ENCODE results near the gene PTPRCAP. TPM values are rescaled to one million over a fixed set of nuclear protein-coding genes. Genes with fewer than 3 reads are reported as not detected.

The PTPRCAP gene
- total RNA-seq, 5 donors from 2014 or later (not counting 1 experiment from before 2014, with no cell fraction given), result 192 to 282 (median 256) TPM

- Histone ChIP-seq H3K4me3 (ENCODE audit: control insufficient read depth in 1 of 2, extremely low read depth in 1 of 2, low read length in 1 of 2) (peak overlapping the region in 1 of 2 donors; percentile 44), H3K4me1 (ENCODE audit: control insufficient read depth in 1 of 2, extremely low read depth in 1 of 2, insufficient read depth in 2 of 2, low read length in 2 of 2) (peaks cover 11 to 55% of the 10 kb centered on the region in 2 experiments), H3K9me3 (no peaks in the 10 kb centered on the region), H3K36me3 (ENCODE audit: control insufficient read depth in 2 of 2, extremely low read depth in 1 of 2, insufficient read depth in 1 of 2, low read length in 1 of 2) (peaks cover 4 to 7% of the 10 kb centered on the region in 2 donors), H3K27ac (ENCODE audit: low read length) (peak overlapping the region; percentile 82), H3K27me3 (replicated peaks in 1 of 2; ENCODE audit: control insufficient read depth in 2 of 2, extremely low read depth in 1 of 2, insufficient read depth in 2 of 2, low read length in 1 of 2) (no peaks in the 10 kb centered on the region)
- peak in 1 of 35 experiments; percentile 9 for DNase-seq
- Mint-ChIP-seq H3K36me3 (no peaks in the 10 kb centered on the region), H3K4me1 (peaks cover 33 to 45% (median 36%) of the 10 kb centered on the region in 3 donors), H3K9me3 (no peaks in the 10 kb centered on the region), H3K27me3 (no peaks in the 10 kb centered on the region), H3K27ac (peak overlapping the region; percentile 94 to 96), H3K4me3 (peak overlapping the region; percentile 78 to 82 (median 81))
- 94% methylated on average over 11 of the region's 20 CpGs for WGBS (ENCODE audit: insufficient coverage)
- CTCF ChIA-PET, result no interaction called here
- no peak for ATAC-seq (replicated peaks in 1 of 4)
- POLR2A ChIA-PET, result no interaction called here
Measured at GRCh38 chr11:67463680-67464410, 26.4 kb upstream of the PTPRCAP start.

- Mint-ChIP-seq H3K4me1 (peaks cover 30 to 42% (median 31%) of the 10 kb centered on the region in 3 donors), H3K27ac (peak overlapping the region in 1 of 2 donors; percentile 57), H3K9me3 (no peaks in the 10 kb centered on the region), H3K36me3 (no peaks in the 10 kb centered on the region), H3K4me3 (no peak overlapping the region), H3K27me3 (no peaks in the 10 kb centered on the region)
- no peaks in the 10 kb centered on the region for H3K27me3 ChIP-seq (replicated peaks in 1 of 2; ENCODE audit: control insufficient read depth in 2 of 2, extremely low read depth in 1 of 2, insufficient read depth in 2 of 2, low read length in 1 of 2)
- H3K36me3 ChIP-seq (ENCODE audit: control insufficient read depth in 2 of 2, extremely low read depth in 1 of 2, insufficient read depth in 1 of 2, low read length in 1 of 2), result peaks cover 4 to 7% of the 10 kb centered on the region in 2 donors
- H3K4me3 ChIP-seq (ENCODE audit: control insufficient read depth in 1 of 2, extremely low read depth in 1 of 2, low read length in 1 of 2), result no peak overlapping the region
- CTCF ChIA-PET, result no interaction called here
- POLR2A ChIA-PET, result no interaction called here
- 100% methylated on average over 1 of the region's 10 CpGs for WGBS (ENCODE audit: insufficient coverage)
- ATAC-seq (replicated peaks in 1 of 4) (no peak), DNase-seq (no peak)
- H3K27ac ChIP-seq (ENCODE audit: low read length), result no peak overlapping the region
- peaks cover 8 to 49% of the 10 kb centered on the region in 2 experiments for H3K4me1 ChIP-seq (ENCODE audit: control insufficient read depth in 1 of 2, extremely low read depth in 1 of 2, insufficient read depth in 2 of 2, low read length in 2 of 2)
- H3K9me3 ChIP-seq, result no peaks in the 10 kb centered on the region
Measured at GRCh38 chr11:67463186-67463585, 25.7 kb upstream of the PTPRCAP start.

GRCh38 chr11:67458266-67458665 is 20.8 kb upstream of the PTPRCAP start:
- Histone ChIP-seq H3K9me3 (no peaks in the 10 kb centered on the region), H3K27me3 (replicated peaks in 1 of 2; ENCODE audit: control insufficient read depth in 2 of 2, extremely low read depth in 1 of 2, insufficient read depth in 2 of 2, low read length in 1 of 2) (peaks cover 0 to 13% of the 10 kb centered on the region in 2 experiments), H3K4me3 (ENCODE audit: control insufficient read depth in 1 of 2, extremely low read depth in 1 of 2, low read length in 1 of 2) (no peak overlapping the region), H3K27ac (ENCODE audit: low read length) (no peak overlapping the region), H3K4me1 (ENCODE audit: control insufficient read depth in 1 of 2, extremely low read depth in 1 of 2, insufficient read depth in 2 of 2, low read length in 2 of 2) (peaks cover 0 to 4% of the 10 kb centered on the region in 2 experiments), H3K36me3 (ENCODE audit: control insufficient read depth in 2 of 2, extremely low read depth in 1 of 2, insufficient read depth in 1 of 2, low read length in 1 of 2) (no peaks in the 10 kb centered on the region)
- 95% methylated on average over 19 of the region's 19 CpGs for WGBS (ENCODE audit: insufficient coverage)
- H3K36me3 Mint-ChIP-seq, result no peaks in the 10 kb centered on the region
- DNase-seq (no peak), ATAC-seq (replicated peaks in 1 of 4) (no peak)
- H3K4me1 Mint-ChIP-seq, result peaks cover 0 to 11% (median 4%) of the 10 kb centered on the region in 3 donors
- ChIA-PET POLR2A (no interaction called here), CTCF (no interaction called here)
- no peak overlapping the region for H3K4me3 Mint-ChIP-seq
- no peaks in the 10 kb centered on the region for H3K27me3 Mint-ChIP-seq
- no peaks in the 10 kb centered on the region for H3K9me3 Mint-ChIP-seq
- H3K27ac Mint-ChIP-seq, result no peak overlapping the region

GRCh38 chr11:67457453-67457852 is 20.0 kb upstream of the PTPRCAP start:
- Mint-ChIP-seq H3K4me1 (peaks cover 0 to 9% (median 6%) of the 10 kb centered on the region in 3 donors), H3K27me3 (no peaks in the 10 kb centered on the region), H3K9me3 (no peaks in the 10 kb centered on the region), H3K36me3 (no peaks in the 10 kb centered on the region), H3K4me3 (no peak overlapping the region), H3K27ac (peak overlapping the region in 1 of 2 donors; percentile 67)
- DNase-seq, result no peak
- CTCF ChIA-PET, result no interaction called here
- Histone ChIP-seq H3K27me3 (replicated peaks in 1 of 2; ENCODE audit: control insufficient read depth in 2 of 2, extremely low read depth in 1 of 2, insufficient read depth in 2 of 2, low read length in 1 of 2) (peaks cover 0 to 14% of the 10 kb centered on the region in 2 experiments), H3K4me3 (ENCODE audit: control insufficient read depth in 1 of 2, extremely low read depth in 1 of 2, low read length in 1 of 2) (no peak overlapping the region), H3K36me3 (ENCODE audit: control insufficient read depth in 2 of 2, extremely low read depth in 1 of 2, insufficient read depth in 1 of 2, low read length in 1 of 2) (no peaks in the 10 kb centered on the region), H3K27ac (ENCODE audit: low read length) (no peak overlapping the region), H3K9me3 (no peaks in the 10 kb centered on the region), H3K4me1 (ENCODE audit: control insufficient read depth in 1 of 2, extremely low read depth in 1 of 2, insufficient read depth in 2 of 2, low read length in 2 of 2) (peaks cover 0 to 4% of the 10 kb centered on the region in 2 experiments)
- 92% methylated on average over 9 of the region's 12 CpGs for WGBS (ENCODE audit: insufficient coverage)
- ATAC-seq (replicated peaks in 1 of 4), result no peak
- POLR2A ChIA-PET, result interaction anchor here in 1 of 2 donors (0.6 kb wide), 1 partner anchor 95 kb away, joined by 4 read pairs; no protein-coding TSS in a partner anchor

- H3K27ac Mint-ChIP-seq, result no peak overlapping the region
- Histone ChIP-seq H3K9me3 (no peaks in the 10 kb centered on the region), H3K36me3 (ENCODE audit: control insufficient read depth in 2 of 2, extremely low read depth in 1 of 2, insufficient read depth in 1 of 2, low read length in 1 of 2) (no peaks in the 10 kb centered on the region), H3K27ac (ENCODE audit: low read length) (no peak overlapping the region), H3K4me1 (ENCODE audit: control insufficient read depth in 1 of 2, extremely low read depth in 1 of 2, insufficient read depth in 2 of 2, low read length in 2 of 2) (peaks cover 0 to 15% of the 10 kb centered on the region in 2 experiments), H3K27me3 (replicated peaks in 1 of 2; ENCODE audit: control insufficient read depth in 2 of 2, extremely low read depth in 1 of 2, insufficient read depth in 2 of 2, low read length in 1 of 2) (peaks cover 0 to 20% of the 10 kb centered on the region in 2 experiments), H3K4me3 (ENCODE audit: control insufficient read depth in 1 of 2, extremely low read depth in 1 of 2, low read length in 1 of 2) (no peak overlapping the region)
- DNase-seq (no peak), ATAC-seq (replicated peaks in 1 of 4) (no peak)
- H3K9me3 Mint-ChIP-seq, result no peaks in the 10 kb centered on the region
- CTCF ChIA-PET, result no interaction called here
- H3K4me1 Mint-ChIP-seq, result peaks cover 0 to 13% (median 9%) of the 10 kb centered on the region in 3 donors
- WGBS (ENCODE audit: insufficient coverage), result 87% methylated on average over 14 of the region's 25 CpGs
- H3K27me3 Mint-ChIP-seq, result no peaks in the 10 kb centered on the region
- H3K36me3 Mint-ChIP-seq, result no peaks in the 10 kb centered on the region
- POLR2A ChIA-PET, result no interaction called here
- H3K4me3 Mint-ChIP-seq, result no peak overlapping the region
Measured at GRCh38 chr11:67456068-67456705, 18.7 kb upstream of the PTPRCAP start.

GRCh38 chr11:67455054-67455453 is 17.6 kb upstream of the PTPRCAP start, which contains the start of gene CABP4:
Gene CABP4 (plus strand): TSS chr11:67455354. CDS start chr11:67455424, 70 bp downstream.
- no peak for ATAC-seq (replicated peaks in 1 of 4)
- WGBS (ENCODE audit: insufficient coverage), result 82% methylated on average over 2 of the region's 3 CpGs
- H3K27ac ChIP-seq (ENCODE audit: low read length), result no peak within 1 kb of the TSS
- Mint-ChIP-seq H3K36me3 (no peaks in the 10 kb centered on the region), H3K27ac (peak within 1 kb of the TSS in 1 of 2 donors; percentile 23), H3K4me3 (no peak within 1 kb of the TSS), H3K27me3 (no peaks in the 10 kb centered on the region), H3K9me3 (no peaks in the 10 kb centered on the region), H3K4me1 (peaks cover 6 to 16% (median 11%) of the 10 kb centered on the region in 3 donors)
- H3K27me3 ChIP-seq (replicated peaks in 1 of 2; ENCODE audit: control insufficient read depth in 2 of 2, extremely low read depth in 1 of 2, insufficient read depth in 2 of 2, low read length in 1 of 2), result peaks cover 0 to 24% of the 10 kb centered on the region in 2 experiments
- no peak within 1 kb of the TSS for H3K4me3 ChIP-seq (ENCODE audit: control insufficient read depth in 1 of 2, extremely low read depth in 1 of 2, low read length in 1 of 2)
- DNase-seq, result no peak
- no peaks in the 10 kb centered on the region for H3K9me3 ChIP-seq
- ChIA-PET POLR2A (no interaction called here), CTCF (no interaction called here)
- H3K36me3 ChIP-seq (ENCODE audit: control insufficient read depth in 2 of 2, extremely low read depth in 1 of 2, insufficient read depth in 1 of 2, low read length in 1 of 2), result no peaks in the 10 kb centered on the region
- peaks cover 0 to 27% of the 10 kb centered on the region in 2 experiments for H3K4me1 ChIP-seq (ENCODE audit: control insufficient read depth in 1 of 2, extremely low read depth in 1 of 2, insufficient read depth in 2 of 2, low read length in 2 of 2)

Measured in T-cell (primary cell).